Liver (tissue), 9 donors: ENCODE results near the gene TEX14. TPM values are rescaled to one million over a fixed set of nuclear protein-coding genes. Genes with fewer than 3 reads are reported as not detected.

Experiments used
- DNase-seq: peaks from one replicate; pipeline ENCODE4 v3.0.0-alpha.2; 2017; ENCODE audit warnings: low spot score
- H3K27ac ChIP-seq, 2 donors: one replicate each; pipeline ENCODE4 v1.7.0; 2013; ENCODE audit warnings: inconsistent platforms in 2 of 2, low read length in 2 of 2, control low read depth in 1 of 2, low read depth in 1 of 2, mild to moderate bottlenecking in 1 of 2
- H3K27me3 ChIP-seq, 4 donors: one replicate each; pipeline versions ENCODE4 v1.6.1 to v1.7.0; 2013; ENCODE audit warnings: low read length in 3 of 4, inconsistent platforms in 1 of 4, mild to moderate bottlenecking in 1 of 4, moderate library complexity in 1 of 4; ENCODE audit not compliant: control insufficient read depth in 4 of 4, insufficient read depth in 4 of 4
- H3K36me3 ChIP-seq, 4 donors: one replicate each; pipeline versions ENCODE4 v1.6.1 to v1.7.0; 2013; ENCODE audit warnings: low read length in 3 of 4, mild to moderate bottlenecking in 3 of 4, low read depth in 1 of 4, moderate library complexity in 1 of 4; ENCODE audit not compliant: control insufficient read depth in 4 of 4, insufficient read depth in 3 of 4
- H3K4me1 ChIP-seq, 4 donors: one replicate each; pipeline versions ENCODE4 v1.6.1 to v1.7.0; 2013; ENCODE audit warnings: low read length in 3 of 4, mild to moderate bottlenecking in 3 of 4, moderate library complexity in 1 of 4; ENCODE audit not compliant: control insufficient read depth in 4 of 4, insufficient read depth in 4 of 4
- H3K4me3 ChIP-seq, 3 donors: one replicate each; pipeline versions ENCODE4 v1.6.1 to v1.7.0; 2013; ENCODE audit warnings: low read length in 3 of 3, control low read depth in 1 of 3, low read depth in 1 of 3, mild to moderate bottlenecking in 1 of 3
- H3K9ac ChIP-seq, 2 donors: one replicate each; pipeline ENCODE4 v1.7.0; 2013; ENCODE audit warnings: low read length in 2 of 2, mild to moderate bottlenecking in 2 of 2, moderate library complexity in 2 of 2, control low read depth in 1 of 2, low read depth in 1 of 2
- H3K9me3 ChIP-seq, 4 donors: one replicate each; pipeline versions ENCODE4 v1.6.1 to v1.7.0; 2013; ENCODE audit warnings: low read length in 3 of 4; ENCODE audit not compliant: control insufficient read depth in 4 of 4
- GABPA ChIP-seq, 2 donors: IDR thresholded peaks in 1 of 2; conservative IDR thresholded peaks in 1 of 2; 2 replicates each; pipeline ENCODE4 v1.6.1; 2016; ENCODE audit warnings: antibody characterized with exemption in 2 of 2, mild to moderate bottlenecking in 1 of 2, moderate library complexity in 1 of 2
- HNF4A ChIP-seq, 2 donors: conservative IDR thresholded peaks; 2 replicates each; pipeline ENCODE4 v1.6.1; 2016; ENCODE audit warnings: antibody characterized with exemption in 2 of 2, mild to moderate bottlenecking in 2 of 2
- HNF4G ChIP-seq: IDR thresholded peaks from 2 replicates; pipeline ENCODE4 v1.6.1; 2016; ENCODE audit warnings: antibody characterized with exemption
- JUND ChIP-seq, 2 donors: IDR thresholded peaks; 2 replicates each; pipeline ENCODE4 v1.6.1; 2016; ENCODE audit warnings: antibody characterized with exemption in 2 of 2
- SP1 ChIP-seq: IDR thresholded peaks from 2 replicates; pipeline ENCODE4 v1.6.1; 2018; ENCODE audit warnings: antibody characterized with exemption, mild to moderate bottlenecking
- TAF1 ChIP-seq: conservative IDR thresholded peaks from 2 replicates; pipeline ENCODE4 v1.6.1; 2016; ENCODE audit warnings: antibody characterized with exemption, mild to moderate bottlenecking
- ZBTB33 ChIP-seq: IDR thresholded peaks from 2 replicates; pipeline ENCODE4 v1.6.1; 2016; ENCODE audit warnings: antibody characterized with exemption
- WGBS: extraction: QIAGEN DNeasy Blood & Tissue Kit; methylation state at CpG from one replicate; pipeline ENCODE4 v1.1.7; 2013; 5-methylcytosine and 5-hydroxymethylcytosine counted together
- polyA plus RNA-seq, 2 donors: library from polyadenylated mRNA; stranded (reverse) in 1 of 2; unstranded in 1 of 2; fragments of 200-250 nt in 1 of 2; fragments of >200 nt in 1 of 2; fragmentation: Nextera tagmentation in 1 of 2; extraction: Ambion mirVana in 1 of 2; gene quantifications; one replicate each; pipeline versions ENCODE4 v1.2.1 to v1.2.3, GENCODE V29; 2013 to 2015
- total RNA-seq, 2 donors: library from RNA; depleted of rRNA; stranded (reverse); fragments of >200 nt; gene quantifications; one replicate each; pipeline ENCODE4 v1.2.3, GENCODE V29; 2014
- TF ChIP-seq, protein P1 (sequence below): IDR thresholded peaks from 2 replicates; pipeline ENCODE4 v1.6.1; 2016; ENCODE audit warnings: antibody characterized with exemption, mild to moderate bottlenecking
- TF ChIP-seq, protein P2 (sequence below): IDR thresholded peaks from 2 replicates; pipeline ENCODE4 v1.6.1; 2016; ENCODE audit warnings: antibody characterized with exemption
- donor health status: healthy.
- donor health status: healthy.
- donor health status: healthy.
- donor health status: healthy.
- donor health status: healthy.

Gene TEX14
- total and polyA plus RNA-seq, 4 donors = 0.01 to 0.17 (median 0.13) TPM

DNA sequence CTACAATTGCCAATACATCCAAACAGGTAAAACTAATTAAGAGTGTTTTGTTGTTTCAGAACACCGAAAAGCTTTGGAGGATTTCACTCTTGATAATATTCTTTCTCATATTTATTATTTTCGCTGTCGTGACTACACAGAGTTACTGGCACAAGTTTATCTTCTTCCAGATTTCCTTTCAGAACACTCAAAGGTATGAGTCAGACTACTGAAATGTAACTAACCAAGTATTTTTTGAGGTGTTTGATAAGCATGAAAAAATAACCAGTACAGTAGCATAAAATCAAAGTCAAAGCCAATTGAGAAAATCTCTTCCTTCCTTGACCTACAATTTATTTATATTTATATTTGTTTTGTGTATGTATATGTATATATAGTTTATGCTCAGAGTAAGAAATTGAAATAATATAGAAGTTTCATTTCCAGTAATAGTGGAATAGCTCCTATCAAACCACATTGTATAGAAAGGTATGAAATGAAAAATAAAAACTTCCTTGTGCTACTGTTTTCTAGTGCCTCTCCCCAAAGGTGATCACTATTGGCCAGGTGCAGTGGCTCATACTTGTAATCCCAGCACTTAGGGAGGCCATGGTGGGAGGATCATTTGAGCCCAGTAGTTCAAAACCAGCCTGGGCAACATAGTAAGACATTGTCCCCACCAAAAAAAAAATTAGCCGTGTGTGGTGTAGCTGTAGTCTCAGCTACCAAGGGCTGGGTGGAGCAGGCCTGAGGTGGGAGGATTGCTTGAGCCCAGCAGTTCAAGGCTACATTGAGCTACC lies 11.5 kb upstream of the TEX14 start (continued):
- TF ChIP-seq, protein P1, sequence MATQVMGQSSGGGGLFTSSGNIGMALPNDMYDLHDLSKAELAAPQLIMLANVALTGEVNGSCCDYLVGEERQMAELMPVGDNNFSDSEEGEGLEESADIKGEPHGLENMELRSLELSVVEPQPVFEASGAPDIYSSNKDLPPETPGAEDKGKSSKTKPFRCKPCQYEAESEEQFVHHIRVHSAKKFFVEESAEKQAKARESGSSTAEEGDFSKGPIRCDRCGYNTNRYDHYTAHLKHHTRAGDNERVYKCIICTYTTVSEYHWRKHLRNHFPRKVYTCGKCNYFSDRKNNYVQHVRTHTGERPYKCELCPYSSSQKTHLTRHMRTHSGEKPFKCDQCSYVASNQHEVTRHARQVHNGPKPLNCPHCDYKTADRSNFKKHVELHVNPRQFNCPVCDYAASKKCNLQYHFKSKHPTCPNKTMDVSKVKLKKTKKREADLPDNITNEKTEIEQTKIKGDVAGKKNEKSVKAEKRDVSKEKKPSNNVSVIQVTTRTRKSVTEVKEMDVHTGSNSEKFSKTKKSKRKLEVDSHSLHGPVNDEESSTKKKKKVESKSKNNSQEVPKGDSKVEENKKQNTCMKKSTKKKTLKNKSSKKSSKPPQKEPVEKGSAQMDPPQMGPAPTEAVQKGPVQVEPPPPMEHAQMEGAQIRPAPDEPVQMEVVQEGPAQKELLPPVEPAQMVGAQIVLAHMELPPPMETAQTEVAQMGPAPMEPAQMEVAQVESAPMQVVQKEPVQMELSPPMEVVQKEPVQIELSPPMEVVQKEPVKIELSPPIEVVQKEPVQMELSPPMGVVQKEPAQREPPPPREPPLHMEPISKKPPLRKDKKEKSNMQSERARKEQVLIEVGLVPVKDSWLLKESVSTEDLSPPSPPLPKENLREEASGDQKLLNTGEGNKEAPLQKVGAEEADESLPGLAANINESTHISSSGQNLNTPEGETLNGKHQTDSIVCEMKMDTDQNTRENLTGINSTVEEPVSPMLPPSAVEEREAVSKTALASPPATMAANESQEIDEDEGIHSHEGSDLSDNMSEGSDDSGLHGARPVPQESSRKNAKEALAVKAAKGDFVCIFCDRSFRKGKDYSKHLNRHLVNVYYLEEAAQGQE = no peak
- TF ChIP-seq GABPA (IDR thresholded peaks at IDR 0.05 in 1 of 2, conservative IDR thresholded peaks at IDR 0.05 in 1 of 2) (no peak), HNF4A (conservative IDR thresholded peaks at IDR 0.05) (no peak), SP1 (no peak), HNF4G (no peak), TAF1 (no peak)

- Histone ChIP-seq H3K27me3 (no peaks in the 10 kb centered on the region), H3K4me1 (no peaks in the 10 kb centered on the region), H3K27ac (no peak overlapping the region), H3K9me3 (no peaks in the 10 kb centered on the region), H3K4me3 (no peak overlapping the region), H3K9ac (no peak overlapping the region), H3K36me3 (peaks cover 1 to 8% (median 4%) of the 10 kb centered on the region in 4 donors)
- no peak for DNase-seq
- 95% methylated on average over 8 of the region's 8 CpGs for WGBS
- TF ChIP-seq, protein P2, sequence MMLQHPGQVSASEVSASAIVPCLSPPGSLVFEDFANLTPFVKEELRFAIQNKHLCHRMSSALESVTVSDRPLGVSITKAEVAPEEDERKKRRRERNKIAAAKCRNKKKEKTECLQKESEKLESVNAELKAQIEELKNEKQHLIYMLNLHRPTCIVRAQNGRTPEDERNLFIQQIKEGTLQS = no peak
- no peak for TF ChIP-seq JUND (IDR thresholded peaks at IDR 0.05)
- TF ChIP-seq GABPA (IDR thresholded peaks at IDR 0.05 in 1 of 2, conservative IDR thresholded peaks at IDR 0.05 in 1 of 2) = no peak
- TF ChIP-seq HNF4A (conservative IDR thresholded peaks at IDR 0.05) = no peak
- TF ChIP-seq, protein P1 = no peak
- TF ChIP-seq HNF4G = no peak
- TF ChIP-seq ZBTB33 = no peak
Measured at GRCh38 chr17:58702708-58703107, 10.9 kb upstream of the TEX14 start.
